ENCODE data around the gene MRAS.

- no peak for TF ChIP-seq CTCF (conservative IDR thresholded peaks at IDR 0.05)
- no peak for TF ChIP-seq EZH2 (IDR thresholded peaks at IDR 0.05; ENCODE audit: low read depth)
Observed at GRCh38 chr3:138450704-138451424, 102.5 kb downstream of the MRAS start.
